Gastrocnemius medialis (tissue), 4 donors: ENCODE data around the gene PIK3CA. TPM values are rescaled to one million over a fixed set of nuclear protein-coding genes. Genes with fewer than 3 reads are reported as not detected.

ENCODE experiments used
- ATAC-seq, 2 donors: fragments of 150-250 bp; one replicate each; pipeline ENCODE4 v1.9.1; 2016
- DNase-seq, 2 donors: peaks; one replicate each; pipeline ENCODE4 v3.0.0-alpha.2; 2019
- H3K27ac ChIP-seq, 4 donors: fragments of 200-600 bp; sonication (generic); 1 replicate in 1 of 4; 2 replicates in 3 of 4; pipeline ENCODE4 v1.5.1; 2016 to 2018; ENCODE audit warnings: mild to moderate bottlenecking in 2 of 4, moderate library complexity in 1 of 4
- H3K27me3 ChIP-seq, 3 donors: fragments of 200-600 bp; sonication (generic) in 2 of 3; 1 replicate in 1 of 3; 2 replicates in 2 of 3; pipeline versions ENCODE4 v1.5.1 to v1.6.0; 2016 to 2019; ENCODE audit warnings: mild to moderate bottlenecking in 1 of 3, moderate library complexity in 1 of 3
- H3K36me3 ChIP-seq, 2 donors: fragments of 200-600 bp; sonication (generic) in 1 of 2; one replicate each; pipeline ENCODE4 v1.5.1; 2017 to 2018
- H3K4me1 ChIP-seq, 2 donors: fragments of 200-600 bp; sonication (generic) in 1 of 2; one replicate each; pipeline ENCODE4 v1.5.1; 2016 to 2017; ENCODE audit warnings: mild to moderate bottlenecking in 2 of 2
- H3K4me3 ChIP-seq, 4 donors: fragments of 200-600 bp; sonication (generic) in 3 of 4; 1 replicate in 1 of 4; 2 replicates in 3 of 4; pipeline ENCODE4 v1.5.1; 2016 to 2019; ENCODE audit warnings: mild to moderate bottlenecking in 2 of 4
- H3K9me3 ChIP-seq, 3 donors: fragments of 200-600 bp; sonication (generic) in 2 of 3; 1 replicate in 1 of 3; 2 replicates in 2 of 3; pipeline ENCODE4 v1.5.1; 2016 to 2019
- CTCF ChIP-seq, 5 experiments: fragments of 450-650 bp in 3 of 5; fragments of 200-600 bp in 2 of 5; sonication (generic) in 2 of 5; IDR thresholded peaks in 4 of 5; conservative IDR thresholded peaks in 1 of 5; 1 replicate in 4 of 5; 2 replicates in 1 of 5; pipeline ENCODE4 v1.5.1; 2016 to 2019; ENCODE audit warnings: antibody characterized with exemption in 5 of 5, mild to moderate bottlenecking in 3 of 5, moderate library complexity in 3 of 5
- POLR2A ChIP-seq, 2 donors: fragments of 450-650 bp; IDR thresholded peaks; one replicate each; pipeline ENCODE4 v1.6.1; 2017; ENCODE audit warnings: antibody characterized with exemption in 2 of 2, mild to moderate bottlenecking in 2 of 2, moderate library complexity in 2 of 2
- in situ Hi-C, 4 donors: fragments of 200-750 bp; cut with MboI; loops; one replicate each; pipeline versions ENCODE4 v1.15.0 to v1.8.0; 2017; ENCODE audit warnings: low sequenced_read_pairs in 4 of 4
- intact Hi-C: fragments of 100-400 bp; cut with DNase I; formaldehyde crosslinking; loops from one replicate; pipeline ENCODE4 v1.15.1; 2023; ENCODE audit warnings: low total_unique reads
- total RNA-seq, 4 donors: library from RNA; depleted of rRNA; stranded (reverse); fragments of >200 nt; gene quantifications; one replicate each; pipeline versions ENCODE4 v1.1.0 to v1.2.3, GENCODE V29; 2016

Gene PIK3CA
- total RNA-seq: 10 to 100 TPM; 16.0 to 29.4 (median 23.1) TPM

DNA sequence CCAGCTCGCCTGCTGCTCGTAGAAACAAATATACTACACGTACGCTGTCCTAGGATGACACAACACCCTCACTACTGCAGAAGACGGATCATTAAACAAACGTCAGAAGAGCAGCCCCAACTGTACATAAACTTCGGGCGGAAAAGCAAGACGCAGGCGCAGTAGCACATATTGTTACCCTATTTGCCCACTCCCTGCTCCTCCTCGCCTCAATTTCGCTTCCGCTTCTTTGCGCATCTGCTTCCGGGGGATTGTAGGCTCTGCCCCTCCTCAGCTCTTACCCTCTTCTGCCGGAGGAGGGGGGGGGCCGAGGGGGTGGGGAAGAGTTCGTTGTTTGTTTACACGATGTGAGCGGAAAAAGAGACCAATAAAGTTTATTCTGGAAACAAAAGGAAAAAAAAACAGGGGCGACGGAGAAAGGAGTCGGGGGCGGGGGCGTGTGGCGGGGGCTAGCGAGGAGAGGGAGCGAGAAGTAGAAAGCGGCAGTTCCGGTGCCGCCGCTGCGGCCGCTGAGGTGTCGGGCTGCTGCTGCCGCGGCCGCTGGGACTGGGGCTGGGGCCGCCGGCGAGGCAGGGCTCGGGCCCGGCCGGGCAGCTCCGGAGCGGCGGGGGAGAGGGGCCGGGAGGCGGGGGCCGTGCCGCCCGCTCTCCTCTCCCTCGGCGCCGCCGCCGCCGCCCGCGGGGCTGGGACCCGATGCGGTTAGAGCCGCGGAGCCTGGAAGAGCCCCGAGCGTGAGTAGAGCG, at the start of gene PIK3CA:
Gene PIK3CA, plus strand, starts transcription at position 485 of the 743 bp plus-strand sequence. CDS start 50,469 bp downstream, outside the sequence.
- ATAC-seq (peak; percentile 94 to 95), DNase-seq (peak; percentile 96 to 97)
- TF ChIP-seq CTCF (IDR thresholded peaks at IDR 0.05 in 4 of 5, conservative IDR thresholded peaks at IDR 0.05 in 1 of 5): no peak
- TF ChIP-seq POLR2A (IDR thresholded peaks at IDR 0.05): peak; percentile 44 to 72
- H3K9me3 ChIP-seq: no peaks in the 10 kb centered on the region
- H3K36me3 ChIP-seq: no peaks in the 10 kb centered on the region
- peaks cover 30 to 33% of the 10 kb centered on the region in 2 donors for H3K4me1 ChIP-seq
- intact Hi-C loops: loop anchor here (1.0 to 5.0 kb wide), 8 partner anchors 34 to 454 kb away; partner anchors contain the start of genes ACTL6A, MRPL47, NDUFB5 and ZMAT3
- peak within 1 kb of the TSS; percentile 68 to 96 (median 94) for H3K4me3 ChIP-seq
- H3K27me3 ChIP-seq: no peaks in the 10 kb centered on the region
- in situ Hi-C loops: loop anchor here (10.0 to 25.0 kb wide), 4 partner anchors 167 to 464 kb away; partner anchors contain the start of genes ACTL6A (in 1 of the 4), MRPL47 (in 1 of the 4), NDUFB5 (in 1 of the 4) and ZNF639 (in 1 of the 4)
- peak within 1 kb of the TSS; percentile 93 to 98 (median 94) for H3K27ac ChIP-seq

- TF ChIP-seq POLR2A (IDR thresholded peaks at IDR 0.05): no peak
- TF ChIP-seq CTCF (IDR thresholded peaks at IDR 0.05 in 4 of 5, conservative IDR thresholded peaks at IDR 0.05 in 1 of 5): no peak
These were observed 49.6 kb upstream of the PIK3CA start for GRCh38 chr3:179098388-179099077.

DNA sequence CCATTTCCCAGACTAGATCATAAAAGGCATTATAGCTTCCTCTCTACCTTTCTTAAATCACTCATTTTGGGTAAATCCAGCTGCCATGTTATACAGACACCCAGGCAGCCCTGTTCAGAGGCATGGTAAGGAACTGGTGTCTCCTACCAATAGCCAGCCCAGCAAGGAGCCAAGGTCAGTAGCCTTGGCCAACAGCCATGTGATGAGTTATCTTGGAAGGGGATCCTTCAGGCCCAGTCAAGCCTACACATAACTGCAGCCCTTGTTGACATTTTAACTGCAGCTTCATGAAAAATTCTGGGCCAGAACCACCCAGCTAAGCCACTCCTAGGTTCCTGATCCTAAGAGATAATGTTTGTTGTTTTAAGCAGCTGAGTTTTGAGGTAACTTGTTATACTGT, 47.5 kb upstream of the PIK3CA start:
- H3K4me1 ChIP-seq: no peaks in the 10 kb centered on the region
- intact Hi-C loops (loop anchor here (10.0 kb wide), 1 partner anchor 214 kb away; no protein-coding TSS in a partner anchor), in situ Hi-C loops (no loop called here)
- ATAC-seq (no peak), DNase-seq (no peak)
- TF ChIP-seq POLR2A (IDR thresholded peaks at IDR 0.05): no peak
- H3K4me3 ChIP-seq: no peak overlapping the region
- H3K36me3 ChIP-seq: no peaks in the 10 kb centered on the region
- H3K27ac ChIP-seq: no peak overlapping the region
- no peaks in the 10 kb centered on the region for H3K27me3 ChIP-seq
- no peaks in the 10 kb centered on the region for H3K9me3 ChIP-seq

More at GRCh38 chr3:179098388-179099077, 49.6 kb upstream of the PIK3CA start:
- H3K27ac ChIP-seq: no peak overlapping the region
- no peaks in the 10 kb centered on the region for H3K27me3 ChIP-seq
- intact Hi-C loops: no loop called here
- ATAC-seq (no peak), DNase-seq (no peak)
- no peaks in the 10 kb centered on the region for H3K4me1 ChIP-seq
- H3K36me3 ChIP-seq: no peaks in the 10 kb centered on the region
- in situ Hi-C loops: no loop called here
- no peak overlapping the region for H3K4me3 ChIP-seq
- no peaks in the 10 kb centered on the region for H3K9me3 ChIP-seq

GRCh38 chr3:179105881-179106280, 42.3 kb upstream of the PIK3CA start:
- in situ Hi-C loops: no loop called here
- Histone ChIP-seq H3K27me3 (no peaks in the 10 kb centered on the region), H3K4me1 (no peaks in the 10 kb centered on the region), H3K9me3 (no peaks in the 10 kb centered on the region), H3K27ac (no peak overlapping the region), H3K4me3 (no peak overlapping the region), H3K36me3 (no peaks in the 10 kb centered on the region)
- ATAC-seq: no peak
- intact Hi-C loops: loop anchor here (1.0 to 10.0 kb wide), 2 partner anchors 91 to 209 kb away; no protein-coding TSS in a partner anchor
- DNase-seq: no peak
- TF ChIP-seq POLR2A (IDR thresholded peaks at IDR 0.05): no peak
- TF ChIP-seq CTCF (IDR thresholded peaks at IDR 0.05 in 4 of 5, conservative IDR thresholded peaks at IDR 0.05 in 1 of 5): no peak

GRCh38 chr3:179107617-179108016, 40.5 kb upstream of the PIK3CA start:
- H3K4me1 ChIP-seq: no peaks in the 10 kb centered on the region
- intact Hi-C loops: loop anchor here (10.0 kb wide), 1 partner anchor 207 kb away; no protein-coding TSS in a partner anchor

More at GRCh38 chr3:179107617-179108016, 40.5 kb upstream of the PIK3CA start:
- no peaks in the 10 kb centered on the region for H3K36me3 ChIP-seq
- no peak for DNase-seq
- no peak for ATAC-seq
- no peaks in the 10 kb centered on the region for H3K27me3 ChIP-seq
- no peaks in the 10 kb centered on the region for H3K9me3 ChIP-seq
- no peak overlapping the region for H3K4me3 ChIP-seq
- in situ Hi-C loops: no loop called here
- TF ChIP-seq CTCF (IDR thresholded peaks at IDR 0.05 in 4 of 5, conservative IDR thresholded peaks at IDR 0.05 in 1 of 5) (no peak), POLR2A (IDR thresholded peaks at IDR 0.05) (no peak)
- H3K27ac ChIP-seq: no peak overlapping the region
